GM19240 (cell line): ENCODE results near the gene NUMA1.

Source experiments
- DNase-seq: peaks from one replicate; pipeline ENCODE4 v3.0.0; 2011; ENCODE audit warnings: low spot score; ENCODE audit not compliant: insufficient read length

NUMA1 gene

DNA sequence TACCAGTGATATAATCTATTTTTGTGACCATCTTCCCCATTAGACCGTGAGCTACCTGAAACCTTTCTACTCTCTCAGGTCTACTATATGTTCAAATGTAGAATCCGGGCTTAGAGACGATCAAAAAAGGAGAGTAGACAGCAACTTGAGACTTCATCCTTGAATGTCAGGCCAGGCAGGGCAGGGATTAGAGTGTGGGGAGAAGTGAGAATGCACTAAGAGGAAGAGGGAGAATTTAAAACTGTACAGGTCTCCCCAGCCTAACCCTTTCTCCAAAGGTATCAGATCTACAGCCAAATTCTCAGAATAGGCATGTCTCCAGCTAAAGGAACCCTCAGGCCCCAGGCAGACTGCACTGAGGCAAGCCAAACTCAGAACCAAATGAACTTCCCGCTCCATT is 21.8 kb upstream of the NUMA1 start:
- DNase-seq, result no peak

- DNase-seq, result no peak
Measured at GRCh38 chr11:72100462-72100861, 20.1 kb upstream of the NUMA1 start.

DNA sequence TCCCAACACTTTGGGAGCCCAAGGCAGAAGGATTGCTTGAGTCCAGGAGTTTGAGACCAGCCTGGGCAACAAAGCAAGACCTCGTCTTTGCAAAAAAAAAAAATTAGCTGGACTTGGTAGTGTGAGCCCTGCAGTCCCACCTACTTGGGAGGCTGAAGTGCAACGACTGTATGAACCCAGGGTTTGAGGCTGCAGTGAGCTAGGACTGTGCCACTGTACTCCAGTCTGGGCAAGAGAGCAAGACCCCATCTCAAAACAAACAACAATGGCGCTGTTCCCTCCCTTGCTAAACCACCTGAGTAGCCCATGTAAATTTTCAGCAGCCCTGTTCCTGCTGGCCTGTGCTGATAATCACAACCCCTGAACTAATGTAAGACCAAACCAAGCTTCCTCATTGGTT is 19.7 kb upstream of the NUMA1 start:
- no peak for DNase-seq

- no peak for DNase-seq
Measured at GRCh38 chr11:72098741-72099140, 18.4 kb upstream of the NUMA1 start.

DNA sequence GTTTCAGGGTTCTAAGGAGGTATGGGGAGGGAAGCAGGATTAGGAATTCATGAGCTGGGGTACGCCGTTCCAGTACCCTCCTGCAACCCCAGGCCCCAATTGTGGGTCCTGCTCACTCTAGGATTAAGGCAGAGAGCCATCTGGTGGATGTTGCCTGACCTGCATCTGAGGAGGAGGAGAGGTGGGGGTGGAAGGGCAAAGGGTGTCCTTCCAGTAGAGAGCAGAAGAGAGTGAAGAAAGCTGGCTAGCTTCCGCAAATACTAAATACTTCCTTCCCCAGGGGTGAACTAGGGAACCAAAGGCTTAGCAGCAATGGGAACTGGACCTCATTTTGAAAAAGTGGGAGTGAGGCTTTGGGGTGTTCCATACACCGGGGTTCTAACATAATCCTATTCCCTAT is 10.9 kb upstream of the NUMA1 start:
- peak; percentile 69 for DNase-seq

GRCh38 chr11:72088076-72088808 is 7.9 kb upstream of the NUMA1 start:
- no peak for DNase-seq

- no peak for DNase-seq
Measured at GRCh38 chr11:72085621-72086351, 5.4 kb upstream of the NUMA1 start.

DNA sequence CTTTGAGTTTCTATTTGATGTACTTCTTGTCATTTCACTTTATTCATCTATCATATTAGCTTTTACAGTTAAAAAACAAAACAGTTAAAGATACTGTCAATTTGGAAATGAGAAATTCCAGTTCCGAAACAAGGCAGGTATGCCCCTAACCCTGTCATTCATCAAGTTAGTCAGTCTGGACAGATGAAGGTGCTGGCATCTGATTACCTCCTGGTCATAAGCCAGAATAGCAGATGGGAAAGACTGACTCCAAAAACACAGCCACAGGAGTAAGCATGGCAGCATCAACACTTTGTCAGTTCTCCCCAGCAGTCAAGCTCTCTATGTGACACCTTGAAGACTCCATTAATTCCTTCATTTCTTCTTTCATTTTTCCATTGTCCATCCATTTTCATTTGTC is 4.6 kb upstream of the NUMA1 start:
- no peak for DNase-seq

GRCh38 chr11:72084076-72084475 is 3.7 kb upstream of the NUMA1 start:
- no peak for DNase-seq

GRCh38 chr11:72083414-72083813 is 3.1 kb upstream of the NUMA1 start:
- DNase-seq, result no peak

GRCh38 chr11:72081821-72082453 is 1.6 kb upstream of the NUMA1 start:
- no peak for DNase-seq

GRCh38 chr11:72081184-72081644 is 872 bp upstream of the NUMA1 start:
- no peak for DNase-seq

DNA sequence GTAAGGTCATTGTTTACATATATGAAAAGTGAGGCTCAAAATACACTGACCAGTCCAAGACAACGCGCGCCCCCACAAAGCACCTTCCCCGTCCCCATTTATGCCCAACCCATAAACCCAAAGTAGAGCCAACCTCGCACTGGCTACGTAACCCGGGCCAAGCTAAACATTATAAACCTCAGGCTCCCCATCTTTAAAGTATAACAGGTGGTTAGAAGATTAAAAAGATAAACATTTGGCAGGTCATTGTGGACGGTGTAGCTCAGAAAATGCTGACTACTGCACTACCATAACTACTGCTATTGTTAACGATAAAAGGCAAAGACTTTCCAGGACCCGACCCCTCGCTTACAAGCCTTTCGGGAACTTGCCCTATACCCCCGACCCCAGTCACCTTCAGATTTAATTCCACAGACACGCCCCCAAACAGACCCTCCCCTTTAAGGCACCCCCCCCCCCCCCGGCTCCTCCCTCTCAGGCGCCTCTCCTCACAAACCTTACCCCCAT is 470 bp downstream of the NUMA1 start:
- no peak for DNase-seq

GRCh38 chr11:72078477-72078876 is 1.9 kb downstream of the NUMA1 start:
- DNase-seq, result no peak

GRCh38 chr11:72075756-72076155 is 4.6 kb downstream of the NUMA1 start:
- no peak for DNase-seq

DNA sequence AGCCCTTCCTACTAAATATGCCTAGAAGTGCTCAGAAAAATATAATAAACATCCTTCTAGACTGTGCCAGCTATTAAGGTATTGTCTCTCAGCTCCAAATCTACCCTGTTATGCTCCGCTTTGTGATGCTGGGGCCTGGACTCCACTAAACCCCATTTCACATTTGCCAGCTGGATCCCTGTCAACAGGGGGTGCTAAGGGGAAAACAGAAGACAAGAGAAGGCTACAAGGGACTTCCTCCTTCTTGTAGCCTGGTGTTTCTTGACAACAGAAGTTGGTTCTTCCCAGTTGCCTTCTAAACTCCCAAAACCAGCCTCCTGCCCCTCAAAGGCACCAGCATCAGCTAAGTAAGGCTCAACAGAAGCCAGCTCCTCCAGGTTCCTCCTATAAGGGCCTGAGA is 5.2 kb downstream of the NUMA1 start:
- no peak for DNase-seq

GRCh38 chr11:72072348-72072747 is 8.0 kb downstream of the NUMA1 start:
- no peak for DNase-seq

- DNase-seq, result no peak
Measured at GRCh38 chr11:72070491-72070890, 9.9 kb downstream of the NUMA1 start.

GRCh38 chr11:72069787-72070251 is 10.5 kb downstream of the NUMA1 start:
- DNase-seq, result no peak

DNA sequence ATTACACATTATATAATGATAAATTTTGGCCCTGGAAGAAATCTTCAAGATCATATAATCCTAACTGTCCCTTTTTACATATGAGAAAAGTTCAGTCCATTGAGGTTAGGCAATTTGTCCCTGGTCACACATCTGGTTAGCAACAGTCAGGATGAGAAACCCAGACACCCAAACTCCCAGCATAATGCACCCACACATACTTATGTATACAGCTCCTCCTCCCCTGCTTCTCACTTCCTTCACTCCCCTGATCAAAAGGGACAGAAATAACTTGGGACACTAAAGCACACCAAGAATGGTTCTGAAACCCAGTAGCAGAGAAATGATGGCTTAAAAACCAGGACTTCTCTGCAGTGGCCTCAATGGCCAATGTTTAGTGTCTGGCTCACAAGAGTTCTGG is 11.1 kb downstream of the NUMA1 start:
- DNase-seq, result no peak

DNA sequence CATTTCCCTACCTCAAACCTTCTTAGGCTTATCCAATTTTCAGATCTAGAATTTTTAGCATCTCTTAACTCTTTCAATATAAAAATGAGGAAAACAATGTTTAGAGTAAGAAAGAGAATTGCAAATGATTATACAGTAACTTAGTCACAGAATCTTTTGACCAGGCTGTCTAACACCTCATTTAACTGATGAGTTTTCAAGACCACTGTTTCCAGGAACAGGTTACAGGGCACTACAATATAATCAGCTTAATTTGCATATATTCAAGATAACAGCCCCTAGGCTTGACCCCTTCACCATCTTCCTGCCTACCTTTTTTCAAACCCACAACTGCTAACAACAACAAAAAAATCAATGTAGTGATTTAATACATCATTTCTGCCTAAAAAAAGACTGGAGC is 12.7 kb downstream of the NUMA1 start:
- DNase-seq, result no peak

DNA sequence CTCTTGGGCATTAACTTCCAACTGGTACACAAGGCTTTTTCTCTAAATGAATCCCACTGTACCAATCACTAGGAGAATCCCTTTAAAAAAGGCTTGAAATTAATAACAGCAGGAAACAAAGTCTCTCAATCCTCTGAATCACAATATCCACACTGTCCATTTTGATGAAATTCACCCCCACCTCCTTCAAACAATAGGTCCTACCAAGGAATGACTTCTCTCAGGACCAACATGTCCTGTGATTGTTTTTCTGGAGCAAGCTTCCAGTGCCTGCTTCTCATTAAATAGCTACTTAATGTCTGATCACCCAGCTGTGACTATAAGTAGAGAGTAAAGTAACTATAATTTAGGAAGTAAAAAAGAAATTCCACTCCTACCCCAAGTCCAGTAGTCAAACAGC is 13.1 kb downstream of the NUMA1 start:
- no peak for DNase-seq
